ENCODE results near the gene PNLDC1.
"Not testable (repeated sequence)": the region's sequence is repeated elsewhere in the genome, so short reads cannot be mapped to it uniquely, and the experiment has no call there.

Gene PNLDC1

GRCh38 chr6:159836718-159837490 lies 36.8 kb downstream of the PNLDC1 start:
- H3K27ac ChIP-seq (ENCODE audit: low read length) = no peak overlapping the region

DNA sequence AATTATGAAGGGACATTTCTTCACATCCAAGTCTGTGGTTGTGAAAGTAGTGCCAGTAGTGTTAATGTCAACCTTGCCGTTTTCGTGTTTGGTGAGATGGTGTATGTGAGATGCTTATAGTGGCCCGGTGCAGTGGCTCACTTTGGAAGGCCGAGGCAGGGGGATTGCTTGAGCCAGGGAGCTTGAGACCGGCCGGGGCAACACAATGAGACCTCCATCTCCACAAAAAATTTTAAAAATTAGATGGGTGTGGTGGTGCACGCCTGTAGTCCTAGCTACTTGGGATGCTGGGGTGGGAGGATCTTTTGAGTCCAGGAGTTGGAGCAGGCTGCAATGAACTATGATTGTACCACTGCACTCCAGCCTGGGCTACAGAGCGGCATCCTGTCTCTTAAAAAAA lies 37.4 kb downstream of the PNLDC1 start:
- Histone ChIP-seq H3K9me3 (ENCODE audit: control insufficient read depth, low read depth, low read length) (no peaks in the 10 kb centered on the region), H3K4me3 (ENCODE audit: low read length) (no peak overlapping the region), H3K27me3 (ENCODE audit: control insufficient read depth, insufficient read depth, low read length) (no peaks in the 10 kb centered on the region), H3K4me1 (ENCODE audit: control insufficient read depth, low read depth, low read length) (peaks cover 18% of the 10 kb centered on the region), H3K36me3 (ENCODE audit: control insufficient read depth, low read depth, low read length) (no peaks in the 10 kb centered on the region), H3K27ac (ENCODE audit: low read length) (no peak overlapping the region), H3K9ac (ENCODE audit: low read length) (no peak overlapping the region)

More at GRCh38 chr6:159836718-159837490, 36.8 kb downstream of the PNLDC1 start:
- no peaks in the 10 kb centered on the region for H3K27me3 ChIP-seq (ENCODE audit: control insufficient read depth, insufficient read depth, low read length)
- H3K9ac ChIP-seq (ENCODE audit: low read length) = no peak overlapping the region
- H3K4me3 ChIP-seq (ENCODE audit: low read length) = no peak overlapping the region
- no peaks in the 10 kb centered on the region for H3K36me3 ChIP-seq (ENCODE audit: control insufficient read depth, low read depth, low read length)
- peaks cover 16% of the 10 kb centered on the region for H3K4me1 ChIP-seq (ENCODE audit: control insufficient read depth, low read depth, low read length)
- H3K9me3 ChIP-seq (ENCODE audit: control insufficient read depth, low read depth, low read length) = no peaks in the 10 kb centered on the region

- Histone ChIP-seq H3K27ac (ENCODE audit: low read length) (no peak overlapping the region), H3K9ac (ENCODE audit: low read length) (no peak overlapping the region), H3K4me1 (ENCODE audit: control insufficient read depth, low read depth, low read length) (peaks cover 18% of the 10 kb centered on the region), H3K9me3 (ENCODE audit: control insufficient read depth, low read depth, low read length) (no peaks in the 10 kb centered on the region), H3K27me3 (ENCODE audit: control insufficient read depth, insufficient read depth, low read length) (no peaks in the 10 kb centered on the region), H3K36me3 (ENCODE audit: control insufficient read depth, low read depth, low read length) (no peaks in the 10 kb centered on the region), H3K4me3 (ENCODE audit: low read length) (no peak overlapping the region)
These were observed 38.1 kb downstream of the PNLDC1 start for GRCh38 chr6:159838020-159838744.

- Histone ChIP-seq H3K27ac (ENCODE audit: low read length) (no peak overlapping the region), H3K4me3 (ENCODE audit: low read length) (no peak overlapping the region), H3K4me1 (ENCODE audit: control insufficient read depth, low read depth, low read length) (peaks cover 18% of the 10 kb centered on the region), H3K27me3 (ENCODE audit: control insufficient read depth, insufficient read depth, low read length) (no peaks in the 10 kb centered on the region), H3K9ac (ENCODE audit: low read length) (no peak overlapping the region), H3K9me3 (ENCODE audit: control insufficient read depth, low read depth, low read length) (no peaks in the 10 kb centered on the region), H3K36me3 (ENCODE audit: control insufficient read depth, low read depth, low read length) (no peaks in the 10 kb centered on the region)
These were observed 42.0 kb downstream of the PNLDC1 start for GRCh38 chr6:159842035-159842434.

DNA sequence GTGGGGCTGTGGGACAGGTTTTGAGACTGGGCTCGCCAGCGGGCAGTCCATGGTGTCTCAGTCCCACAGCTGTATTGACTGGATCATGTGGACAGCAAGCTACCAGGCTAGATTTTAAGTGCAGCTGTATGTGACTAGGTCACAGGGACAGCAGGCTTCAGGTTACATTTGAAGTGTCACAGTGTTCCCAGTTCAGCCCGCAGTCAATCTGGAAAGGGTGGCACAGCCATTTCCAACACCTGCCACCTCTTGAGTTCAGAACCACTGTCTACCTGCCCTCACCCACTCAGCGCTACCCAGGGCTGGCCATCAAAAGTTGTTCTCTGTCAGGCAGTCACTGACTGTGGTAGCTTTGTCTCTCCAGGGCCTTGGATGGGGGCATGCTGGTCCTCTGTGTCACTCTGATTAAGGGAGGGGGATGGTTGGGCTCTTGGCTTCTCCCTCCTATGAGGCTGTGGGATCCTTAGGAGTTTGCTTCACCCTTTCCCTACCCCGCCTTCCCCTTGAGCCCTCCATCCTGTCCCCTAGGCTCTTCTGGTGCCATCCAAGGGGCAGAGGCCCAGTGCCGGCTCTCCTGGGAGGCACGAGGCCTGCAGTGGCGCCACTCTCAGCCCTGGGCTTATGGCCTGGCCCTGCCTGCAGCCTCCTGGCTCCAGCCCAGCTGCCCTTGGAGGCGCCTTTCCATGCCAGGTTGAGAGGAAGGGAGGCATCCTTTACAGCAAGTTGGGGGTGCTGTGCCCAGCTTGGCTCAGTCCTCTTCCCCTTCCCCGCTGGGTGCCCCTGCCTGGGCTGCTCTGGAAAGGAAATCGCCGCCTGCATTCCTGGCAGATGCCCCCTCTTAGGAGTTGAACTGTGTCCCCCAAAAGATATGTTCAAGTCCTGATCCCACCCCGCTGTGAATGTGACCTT lies 44.9 kb downstream of the PNLDC1 start:
- Histone ChIP-seq H3K36me3 (ENCODE audit: control insufficient read depth, low read depth, low read length) (no peaks in the 10 kb centered on the region), H3K27ac (ENCODE audit: low read length) (no peak overlapping the region), H3K4me1 (ENCODE audit: control insufficient read depth, low read depth, low read length) (peaks cover 6% of the 10 kb centered on the region), H3K9ac (ENCODE audit: low read length) (no peak overlapping the region), H3K9me3 (ENCODE audit: control insufficient read depth, low read depth, low read length) (peaks cover 8% of the 10 kb centered on the region), H3K27me3 (ENCODE audit: control insufficient read depth, insufficient read depth, low read length) (no peaks in the 10 kb centered on the region), H3K4me3 (ENCODE audit: low read length) (no peak overlapping the region)

DNA sequence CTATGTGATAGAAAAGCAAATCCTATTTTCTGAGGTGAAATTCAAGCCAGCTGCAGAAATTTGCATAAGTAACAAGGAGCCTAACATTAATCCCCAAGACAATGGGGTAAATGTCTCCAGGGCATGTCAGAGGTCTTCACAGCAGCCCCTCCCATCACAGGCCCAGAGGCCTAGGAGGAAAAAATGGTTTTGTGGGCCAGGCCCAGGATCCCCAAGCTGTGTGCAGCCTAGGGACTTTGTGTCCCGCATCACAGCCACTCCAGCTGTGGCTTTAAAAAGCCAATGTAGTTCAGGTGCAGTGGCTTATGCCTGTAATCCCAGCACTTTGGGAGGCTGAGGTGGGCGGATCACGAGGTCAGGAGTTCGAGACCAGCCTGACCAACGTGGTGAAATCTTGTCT lies 48.5 kb downstream of the PNLDC1 start:
- not testable (repeated sequence) for H3K9me3 ChIP-seq (ENCODE audit: control insufficient read depth, low read depth, low read length); H3K4me3 ChIP-seq (ENCODE audit: low read length); H3K27ac ChIP-seq (ENCODE audit: low read length); H3K36me3 ChIP-seq (ENCODE audit: control insufficient read depth, low read depth, low read length); H3K27me3 ChIP-seq (ENCODE audit: control insufficient read depth, insufficient read depth, low read length); H3K9ac ChIP-seq (ENCODE audit: low read length); H3K4me1 ChIP-seq (ENCODE audit: control insufficient read depth, low read depth, low read length)

GRCh38 chr6:159849851-159850250 lies 49.8 kb downstream of the PNLDC1 start:
- not testable (repeated sequence) for H3K36me3 ChIP-seq (ENCODE audit: control insufficient read depth, low read depth, low read length); H3K9ac ChIP-seq (ENCODE audit: low read length); H3K9me3 ChIP-seq (ENCODE audit: control insufficient read depth, low read depth, low read length); H3K4me1 ChIP-seq (ENCODE audit: control insufficient read depth, low read depth, low read length); H3K27ac ChIP-seq (ENCODE audit: low read length); H3K27me3 ChIP-seq (ENCODE audit: control insufficient read depth, insufficient read depth, low read length); H3K4me3 ChIP-seq (ENCODE audit: low read length)

DNA sequence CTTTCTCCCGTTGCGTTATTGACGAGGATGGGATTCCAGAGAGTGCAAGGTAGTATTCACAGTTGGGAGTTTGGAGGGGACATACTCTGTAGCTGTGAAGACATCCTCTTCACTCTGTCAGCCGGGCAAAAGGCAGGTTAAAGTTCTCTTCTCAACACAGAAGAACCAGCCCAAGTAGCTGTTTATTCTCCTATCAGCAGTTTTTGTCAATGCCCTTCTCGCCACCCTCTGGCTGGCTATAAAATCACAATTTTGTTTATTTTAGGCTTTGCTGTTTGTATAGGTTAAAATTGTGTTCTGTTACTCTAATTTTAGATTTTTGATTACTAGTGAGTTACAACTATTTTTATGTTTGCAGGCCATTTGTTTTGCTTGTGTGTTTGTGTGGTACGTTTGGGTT lies 52.8 kb downstream of the PNLDC1 start:
- Histone ChIP-seq H3K4me1 (ENCODE audit: control insufficient read depth, low read depth, low read length) (no peaks in the 10 kb centered on the region), H3K36me3 (ENCODE audit: control insufficient read depth, low read depth, low read length) (no peaks in the 10 kb centered on the region), H3K9ac (ENCODE audit: low read length) (no peak overlapping the region), H3K27ac (ENCODE audit: low read length) (no peak overlapping the region), H3K9me3 (ENCODE audit: control insufficient read depth, low read depth, low read length) (peaks cover 8% of the 10 kb centered on the region), H3K27me3 (ENCODE audit: control insufficient read depth, insufficient read depth, low read length) (no peaks in the 10 kb centered on the region), H3K4me3 (ENCODE audit: low read length) (no peak overlapping the region)

- no peak overlapping the region for H3K4me3 ChIP-seq (ENCODE audit: low read length)
- H3K4me1 ChIP-seq (ENCODE audit: control insufficient read depth, low read depth, low read length) = no peaks in the 10 kb centered on the region
- H3K36me3 ChIP-seq (ENCODE audit: control insufficient read depth, low read depth, low read length) = no peaks in the 10 kb centered on the region
- H3K9me3 ChIP-seq (ENCODE audit: control insufficient read depth, low read depth, low read length) = peaks cover 4% of the 10 kb centered on the region
- no peaks in the 10 kb centered on the region for H3K27me3 ChIP-seq (ENCODE audit: control insufficient read depth, insufficient read depth, low read length)
- H3K9ac ChIP-seq (ENCODE audit: low read length) = no peak overlapping the region
- no peak overlapping the region for H3K27ac ChIP-seq (ENCODE audit: low read length)
These were observed 53.7 kb downstream of the PNLDC1 start for GRCh38 chr6:159853754-159854153.

GRCh38 chr6:159854959-159855358 lies 54.9 kb downstream of the PNLDC1 start:
- no peaks in the 10 kb centered on the region for H3K9me3 ChIP-seq (ENCODE audit: control insufficient read depth, low read depth, low read length)
- no peak overlapping the region for H3K4me3 ChIP-seq (ENCODE audit: low read length)
- H3K4me1 ChIP-seq (ENCODE audit: control insufficient read depth, low read depth, low read length) = no peaks in the 10 kb centered on the region
- no peak overlapping the region for H3K9ac ChIP-seq (ENCODE audit: low read length)
- no peaks in the 10 kb centered on the region for H3K27me3 ChIP-seq (ENCODE audit: control insufficient read depth, insufficient read depth, low read length)
- H3K36me3 ChIP-seq (ENCODE audit: control insufficient read depth, low read depth, low read length) = no peaks in the 10 kb centered on the region
- no peak overlapping the region for H3K27ac ChIP-seq (ENCODE audit: low read length)

DNA sequence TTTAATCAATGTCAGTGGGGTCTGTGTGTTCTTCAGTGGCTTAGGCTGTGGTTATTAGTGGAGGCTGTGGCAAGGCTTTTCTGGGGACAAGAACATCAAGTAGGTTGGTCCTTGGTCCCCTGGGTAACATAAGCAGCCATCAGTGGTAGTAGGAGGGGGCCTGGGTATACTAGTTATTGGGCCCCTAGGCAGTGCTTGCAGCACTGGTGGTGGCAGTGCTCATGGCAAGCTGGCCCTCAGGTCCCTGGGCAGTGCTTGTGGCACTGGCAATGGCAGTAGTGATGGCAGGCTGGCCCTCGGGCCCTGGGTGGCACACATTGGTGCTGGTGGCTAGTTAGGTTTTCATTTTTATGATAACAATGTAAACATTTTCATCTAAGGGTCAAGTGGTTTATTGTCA lies 58.2 kb downstream of the PNLDC1 start:
- Histone ChIP-seq H3K36me3 (ENCODE audit: control insufficient read depth, low read depth, low read length) (no peaks in the 10 kb centered on the region), H3K27me3 (ENCODE audit: control insufficient read depth, insufficient read depth, low read length) (no peaks in the 10 kb centered on the region), H3K27ac (ENCODE audit: low read length) (no peak overlapping the region), H3K4me1 (ENCODE audit: control insufficient read depth, low read depth, low read length) (no peaks in the 10 kb centered on the region), H3K4me3 (ENCODE audit: low read length) (no peak overlapping the region), H3K9ac (ENCODE audit: low read length) (no peak overlapping the region), H3K9me3 (ENCODE audit: control insufficient read depth, low read depth, low read length) (no peaks in the 10 kb centered on the region)
